HG03060 (cell line): ENCODE data around the gene SLC8A1.
"Not testable (repeated sequence)": the region's sequence is repeated elsewhere in the genome, so short reads cannot be mapped to it uniquely, and the experiment has no call there.

Experiments
- ATAC-seq: cut with Tn5 transposase; IDR thresholded peaks from one replicate; pipeline ENCODE4 v1.9.1; 2021; ENCODE audit warnings: low read depth, moderate number of reproducible peaks; ENCODE audit not compliant: unreplicated experiment

The SLC8A1 gene

GRCh38 chr2:40098786-40099470 lies 353.0 kb downstream of the SLC8A1 start:
- no peak for ATAC-seq

GRCh38 chr2:40097691-40098385 lies 354.1 kb downstream of the SLC8A1 start:
- no peak for ATAC-seq

GRCh38 chr2:40096360-40096759 lies 355.5 kb downstream of the SLC8A1 start:
- no peak for ATAC-seq

- ATAC-seq: no peak
These were observed 356.9 kb downstream of the SLC8A1 start for GRCh38 chr2:40095000-40095399.

GRCh38 chr2:40094451-40094850 lies 357.4 kb downstream of the SLC8A1 start:
- ATAC-seq: no peak

GRCh38 chr2:40093021-40093675 lies 358.7 kb downstream of the SLC8A1 start:
- ATAC-seq: no peak

- no peak for ATAC-seq
These were observed 361.8 kb downstream of the SLC8A1 start for GRCh38 chr2:40090044-40090443.

GRCh38 chr2:40087927-40088326 lies 364.0 kb downstream of the SLC8A1 start:
- ATAC-seq: no peak

- no peak for ATAC-seq
These were observed 364.5 kb downstream of the SLC8A1 start for GRCh38 chr2:40087434-40087833.

- no peak for ATAC-seq
These were observed 366.1 kb downstream of the SLC8A1 start for GRCh38 chr2:40085786-40086185.

GRCh38 chr2:40073336-40073735 lies 378.6 kb downstream of the SLC8A1 start:
- ATAC-seq: not testable (repeated sequence)

- no peak for ATAC-seq
These were observed 379.3 kb downstream of the SLC8A1 start for GRCh38 chr2:40072442-40073232.

GRCh38 chr2:40062381-40062780 lies 389.5 kb downstream of the SLC8A1 start:
- no peak for ATAC-seq

- no peak for ATAC-seq
These were observed 402.1 kb downstream of the SLC8A1 start for GRCh38 chr2:40049781-40050180.

GRCh38 chr2:40048506-40048905 lies 403.4 kb downstream of the SLC8A1 start:
- ATAC-seq: no peak

GRCh38 chr2:40047406-40047805 lies 404.5 kb downstream of the SLC8A1 start:
- no peak for ATAC-seq
